Measurements from ENCODE around the gene CFAP97D1. TPM values are rescaled to one million over a fixed set of nuclear protein-coding genes. Genes with fewer than 3 reads are reported as not detected.

The CFAP97D1 gene
- total RNA-seq, 1 experiment from 2014 or later: 0.13 TPM

DNA sequence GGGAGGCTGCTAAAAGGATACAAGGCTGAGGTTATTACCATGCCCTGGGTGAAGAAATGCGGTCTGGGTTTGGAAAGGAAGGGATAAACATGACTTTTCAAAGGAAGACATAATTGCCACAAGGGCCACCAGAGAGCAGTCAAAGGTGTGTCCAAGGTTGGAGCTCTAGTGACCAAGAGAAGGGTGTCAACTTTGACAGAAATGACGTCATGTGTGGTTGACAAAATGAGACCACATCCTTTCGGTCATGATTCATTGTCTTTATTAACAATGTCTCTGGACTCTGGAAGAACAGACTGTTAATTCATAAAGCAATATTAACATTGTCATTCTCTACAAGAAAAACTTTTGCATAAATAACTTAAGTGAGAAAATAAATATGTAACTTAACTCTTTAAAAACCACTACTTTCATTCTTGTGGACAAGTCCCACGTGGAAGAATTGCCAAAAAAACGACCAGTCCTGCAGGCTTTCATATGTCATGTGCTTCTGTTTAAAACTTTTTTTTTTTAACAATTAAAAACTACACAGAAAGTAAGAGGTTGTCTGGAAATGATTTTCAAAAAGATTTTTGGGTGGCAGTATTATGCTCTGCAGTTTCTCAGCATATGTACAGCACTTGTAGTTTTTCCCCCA, 26.6 kb upstream of the CFAP97D1 start (continued):
- no peak for TF ChIP-seq OVOL2 (CRISPR knock-in tag; IDR thresholded peaks at IDR 0.05; ENCODE audit: borderline replicate concordance)
- TF ChIP-seq, protein P1, sequence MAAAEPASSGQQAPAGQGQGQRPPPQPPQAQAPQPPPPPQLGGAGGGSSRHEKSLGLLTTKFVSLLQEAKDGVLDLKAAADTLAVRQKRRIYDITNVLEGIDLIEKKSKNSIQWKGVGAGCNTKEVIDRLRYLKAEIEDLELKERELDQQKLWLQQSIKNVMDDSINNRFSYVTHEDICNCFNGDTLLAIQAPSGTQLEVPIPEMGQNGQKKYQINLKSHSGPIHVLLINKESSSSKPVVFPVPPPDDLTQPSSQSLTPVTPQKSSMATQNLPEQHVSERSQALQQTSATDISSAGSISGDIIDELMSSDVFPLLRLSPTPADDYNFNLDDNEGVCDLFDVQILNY (CRISPR knock-in tag; IDR thresholded peaks at IDR 0.05): no peak
- TF ChIP-seq TP53 (CRISPR knock-in tag; IDR thresholded peaks at IDR 0.05): no peak
- TF ChIP-seq ZNF423 (CRISPR knock-in tag; IDR thresholded peaks at IDR 0.05): no peak
- TF ChIP-seq EMX1 (CRISPR knock-in tag; IDR thresholded peaks at IDR 0.05): no peak
- TF ChIP-seq KAT7 (CRISPR knock-in tag; IDR thresholded peaks at IDR 0.05; ENCODE audit: borderline replicate concordance): no peak

DNA sequence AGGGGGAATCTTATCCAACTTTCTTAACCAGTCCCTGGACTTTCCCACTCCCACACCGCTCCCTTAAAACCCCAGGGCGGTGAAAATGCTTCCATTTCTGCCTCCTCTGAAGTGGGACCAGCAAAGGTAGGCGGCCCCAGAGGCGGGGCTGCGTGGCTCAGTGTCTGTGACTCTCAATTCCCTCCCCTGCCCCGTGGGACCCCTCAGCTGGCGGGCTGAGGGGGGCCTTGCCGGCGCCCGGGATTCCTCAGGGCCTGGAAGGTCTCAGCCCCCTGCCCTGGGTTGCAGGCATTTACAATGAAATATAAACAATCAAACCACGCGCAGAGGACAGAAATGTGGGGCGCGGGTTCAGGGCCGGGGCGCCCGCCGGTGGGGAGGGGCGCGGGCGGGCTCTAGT, 25.3 kb upstream of the CFAP97D1 start:
- H3K9me3 Mint-ChIP-seq: no peaks in the 10 kb centered on the region
- no peak; the same call in 1 of the 2 replicates for ATAC-seq
- H3K27ac Mint-ChIP-seq: no peak overlapping the region
- no peak overlapping the region for H3K4me3 Mint-ChIP-seq
- H3K27me3 Mint-ChIP-seq (ENCODE audit: low read depth): peaks cover 29% of the 10 kb centered on the region
- TF ChIP-seq, protein P2, sequence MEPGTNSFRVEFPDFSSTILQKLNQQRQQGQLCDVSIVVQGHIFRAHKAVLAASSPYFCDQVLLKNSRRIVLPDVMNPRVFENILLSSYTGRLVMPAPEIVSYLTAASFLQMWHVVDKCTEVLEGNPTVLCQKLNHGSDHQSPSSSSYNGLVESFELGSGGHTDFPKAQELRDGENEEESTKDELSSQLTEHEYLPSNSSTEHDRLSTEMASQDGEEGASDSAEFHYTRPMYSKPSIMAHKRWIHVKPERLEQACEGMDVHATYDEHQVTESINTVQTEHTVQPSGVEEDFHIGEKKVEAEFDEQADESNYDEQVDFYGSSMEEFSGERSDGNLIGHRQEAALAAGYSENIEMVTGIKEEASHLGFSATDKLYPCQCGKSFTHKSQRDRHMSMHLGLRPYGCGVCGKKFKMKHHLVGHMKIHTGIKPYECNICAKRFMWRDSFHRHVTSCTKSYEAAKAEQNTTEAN (CRISPR knock-in tag; IDR thresholded peaks at IDR 0.05): no peak
- TF ChIP-seq, protein P3, sequence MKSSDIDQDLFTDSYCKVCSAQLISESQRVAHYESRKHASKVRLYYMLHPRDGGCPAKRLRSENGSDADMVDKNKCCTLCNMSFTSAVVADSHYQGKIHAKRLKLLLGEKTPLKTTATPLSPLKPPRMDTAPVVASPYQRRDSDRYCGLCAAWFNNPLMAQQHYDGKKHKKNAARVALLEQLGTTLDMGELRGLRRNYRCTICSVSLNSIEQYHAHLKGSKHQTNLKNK (CRISPR knock-in tag; IDR thresholded peaks at IDR 0.05): no peak
- TF ChIP-seq TEAD1 (CRISPR knock-in tag; IDR thresholded peaks at IDR 0.05) (no peak), ZNF263 (CRISPR knock-in tag; IDR thresholded peaks at IDR 0.05; ENCODE audit: low read depth) (no peak), ZBTB21 (CRISPR knock-in tag; IDR thresholded peaks at IDR 0.05; ENCODE audit: borderline replicate concordance) (no peak), JAZF1 (CRISPR knock-in tag; IDR thresholded peaks at IDR 0.05) (no peak)
- TF ChIP-seq, protein P4, sequence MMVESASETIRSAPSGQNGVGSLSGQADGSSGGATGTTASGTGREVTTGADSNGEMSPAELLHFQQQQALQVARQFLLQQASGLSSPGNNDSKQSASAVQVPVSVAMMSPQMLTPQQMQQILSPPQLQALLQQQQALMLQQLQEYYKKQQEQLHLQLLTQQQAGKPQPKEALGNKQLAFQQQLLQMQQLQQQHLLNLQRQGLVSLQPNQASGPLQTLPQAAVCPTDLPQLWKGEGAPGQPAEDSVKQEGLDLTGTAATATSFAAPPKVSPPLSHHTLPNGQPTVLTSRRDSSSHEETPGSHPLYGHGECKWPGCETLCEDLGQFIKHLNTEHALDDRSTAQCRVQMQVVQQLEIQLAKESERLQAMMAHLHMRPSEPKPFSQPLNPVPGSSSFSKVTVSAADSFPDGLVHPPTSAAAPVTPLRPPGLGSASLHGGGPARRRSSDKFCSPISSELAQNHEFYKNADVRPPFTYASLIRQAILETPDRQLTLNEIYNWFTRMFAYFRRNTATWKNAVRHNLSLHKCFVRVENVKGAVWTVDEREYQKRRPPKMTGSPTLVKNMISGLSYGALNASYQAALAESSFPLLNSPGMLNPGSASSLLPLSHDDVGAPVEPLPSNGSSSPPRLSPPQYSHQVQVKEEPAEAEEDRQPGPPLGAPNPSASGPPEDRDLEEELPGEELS (CRISPR knock-in tag; IDR thresholded peaks at IDR 0.05): no peak
- TF ChIP-seq, protein P5, sequence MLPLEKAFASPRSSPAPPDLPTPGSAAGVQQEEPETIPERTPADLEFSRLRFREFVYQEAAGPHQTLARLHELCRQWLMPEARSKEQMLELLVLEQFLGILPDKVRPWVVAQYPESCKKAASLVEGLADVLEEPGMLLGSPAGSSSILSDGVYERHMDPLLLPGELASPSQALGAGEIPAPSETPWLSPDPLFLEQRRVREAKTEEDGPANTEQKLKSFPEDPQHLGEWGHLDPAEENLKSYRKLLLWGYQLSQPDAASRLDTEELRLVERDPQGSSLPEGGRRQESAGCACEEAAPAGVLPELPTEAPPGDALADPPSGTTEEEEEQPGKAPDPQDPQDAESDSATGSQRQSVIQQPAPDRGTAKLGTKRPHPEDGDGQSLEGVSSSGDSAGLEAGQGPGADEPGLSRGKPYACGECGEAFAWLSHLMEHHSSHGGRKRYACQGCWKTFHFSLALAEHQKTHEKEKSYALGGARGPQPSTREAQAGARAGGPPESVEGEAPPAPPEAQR (CRISPR knock-in tag; IDR thresholded peaks at IDR 0.05): no peak
- H3K4me1 Mint-ChIP-seq: peaks cover 31% of the 10 kb centered on the region
- CTCF ChIA-PET: interaction anchor here (1.0 to 14.2 kb wide), 12 partner anchors 10 to 224 kb away, joined by 3 to 476 read pairs (median 8); no protein-coding TSS in a partner anchor
- no peak for DNase-seq (ENCODE audit: low spot score)
- POLR2A ChIA-PET: interaction anchor here (1.1 to 1.7 kb wide), 3 partner anchors 11 to 224 kb away, joined by 3 to 4 read pairs (median 4); no protein-coding TSS in a partner anchor
- no peaks in the 10 kb centered on the region for H3K36me3 Mint-ChIP-seq

GRCh38 chr17:43755389-43755875, 24.8 kb upstream of the CFAP97D1 start:
- Mint-ChIP-seq H3K36me3 (no peaks in the 10 kb centered on the region), H3K4me1 (peaks cover 34% of the 10 kb centered on the region), H3K9me3 (no peaks in the 10 kb centered on the region), H3K4me3 (peak overlapping the region; percentile 55), H3K27ac (no peak overlapping the region), H3K27me3 (ENCODE audit: low read depth) (peaks cover 29% of the 10 kb centered on the region)
- peak; percentile 70 for ATAC-seq
- CTCF ChIA-PET: interaction anchor here (0.6 to 14.2 kb wide), 13 partner anchors 10 to 224 kb away, joined by 3 to 476 read pairs (median 7); no protein-coding TSS in a partner anchor
- peak; percentile 78 for DNase-seq (ENCODE audit: low spot score)
- POLR2A ChIA-PET: interaction anchor here (0.8 to 1.7 kb wide), 4 partner anchors 11 to 225 kb away, joined by 3 to 4 read pairs (median 4); no protein-coding TSS in a partner anchor
- TF ChIP-seq MXD4 (CRISPR knock-in tag; IDR thresholded peaks at IDR 0.05; ENCODE audit: borderline replicate concordance) (no peak), GTF2I (CRISPR knock-in tag; conservative IDR thresholded peaks at IDR 0.05) (no peak), NFYB (CRISPR knock-in tag; conservative IDR thresholded peaks at IDR 0.05; ENCODE audit: low read depth) (0 out of 2 replicates have a peak, but pooled peaks have one; percentile 26), NR3C1 (CRISPR knock-in tag; conservative IDR thresholded peaks at IDR 0.05; ENCODE audit: low read depth) (no peak), MAX (CRISPR knock-in tag; IDR thresholded peaks at IDR 0.05) (peak; percentile 98), ZNF317 (CRISPR knock-in tag; IDR thresholded peaks at IDR 0.05; ENCODE audit: borderline replicate concordance, low read depth) (0 out of 2 replicates have a peak, but pooled peaks have one; percentile 52), FOXK1 (CRISPR knock-in tag; IDR thresholded peaks at IDR 0.05) (peak; percentile 91), NFATC4 (CRISPR knock-in tag; IDR thresholded peaks at IDR 0.05) (no peak)
- TF ChIP-seq, protein P6, sequence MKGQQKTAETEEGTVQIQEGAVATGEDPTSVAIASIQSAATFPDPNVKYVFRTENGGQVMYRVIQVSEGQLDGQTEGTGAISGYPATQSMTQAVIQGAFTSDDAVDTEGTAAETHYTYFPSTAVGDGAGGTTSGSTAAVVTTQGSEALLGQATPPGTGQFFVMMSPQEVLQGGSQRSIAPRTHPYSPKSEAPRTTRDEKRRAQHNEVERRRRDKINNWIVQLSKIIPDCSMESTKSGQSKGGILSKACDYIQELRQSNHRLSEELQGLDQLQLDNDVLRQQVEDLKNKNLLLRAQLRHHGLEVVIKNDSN (CRISPR knock-in tag; IDR thresholded peaks at IDR 0.05): peak; percentile 75
- TF ChIP-seq, protein P7, sequence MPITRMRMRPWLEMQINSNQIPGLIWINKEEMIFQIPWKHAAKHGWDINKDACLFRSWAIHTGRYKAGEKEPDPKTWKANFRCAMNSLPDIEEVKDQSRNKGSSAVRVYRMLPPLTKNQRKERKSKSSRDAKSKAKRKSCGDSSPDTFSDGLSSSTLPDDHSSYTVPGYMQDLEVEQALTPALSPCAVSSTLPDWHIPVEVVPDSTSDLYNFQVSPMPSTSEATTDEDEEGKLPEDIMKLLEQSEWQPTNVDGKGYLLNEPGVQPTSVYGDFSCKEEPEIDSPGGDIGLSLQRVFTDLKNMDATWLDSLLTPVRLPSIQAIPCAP (CRISPR knock-in tag; IDR thresholded peaks at IDR 0.05): peak; percentile 89
